ENCODE results near the gene SLC22A16.
"Not testable (repeated sequence)": the region's sequence is repeated elsewhere in the genome, so short reads cannot be mapped to it uniquely, and the experiment has no call there.

Gene SLC22A16

GRCh38 chr6:110490110-110490509 lies 13.7 kb upstream of the SLC22A16 start:
- DNase-seq (ENCODE audit: low spot score): no peak

GRCh38 chr6:110488606-110489190 lies 12.3 kb upstream of the SLC22A16 start:
- no peak for DNase-seq (ENCODE audit: low spot score)

- DNase-seq (ENCODE audit: low spot score): not testable (repeated sequence)
These were observed 11.6 kb upstream of the SLC22A16 start for GRCh38 chr6:110487968-110488381.

GRCh38 chr6:110486756-110487155 lies 10.3 kb upstream of the SLC22A16 start:
- DNase-seq (ENCODE audit: low spot score): no peak

GRCh38 chr6:110485491-110485890 lies 9.1 kb upstream of the SLC22A16 start:
- DNase-seq (ENCODE audit: low spot score): no peak

GRCh38 chr6:110484321-110484720 lies 7.9 kb upstream of the SLC22A16 start:
- no peak for DNase-seq (ENCODE audit: low spot score)

GRCh38 chr6:110482774-110483400 lies 6.5 kb upstream of the SLC22A16 start:
- no peak for DNase-seq (ENCODE audit: low spot score)

- DNase-seq (ENCODE audit: low spot score): no peak
These were observed 4.7 kb upstream of the SLC22A16 start for GRCh38 chr6:110481081-110481480.

- DNase-seq (ENCODE audit: low spot score): no peak
These were observed 1.3 kb downstream of the SLC22A16 start for GRCh38 chr6:110475066-110475653.

GRCh38 chr6:110474500-110474899 lies 1.9 kb downstream of the SLC22A16 start:
- no peak for DNase-seq (ENCODE audit: low spot score)

GRCh38 chr6:110472739-110473138 lies 3.7 kb downstream of the SLC22A16 start:
- no peak for DNase-seq (ENCODE audit: low spot score)

- no peak for DNase-seq (ENCODE audit: low spot score)
These were observed 4.6 kb downstream of the SLC22A16 start for GRCh38 chr6:110471726-110472365.

- DNase-seq (ENCODE audit: low spot score): no peak
These were observed 7.7 kb downstream of the SLC22A16 start for GRCh38 chr6:110468731-110469130.

- no peak for DNase-seq (ENCODE audit: low spot score)
These were observed 8.8 kb downstream of the SLC22A16 start for GRCh38 chr6:110467566-110468140.

- no peak for DNase-seq (ENCODE audit: low spot score)
These were observed 13.4 kb downstream of the SLC22A16 start for GRCh38 chr6:110462884-110463481.

GRCh38 chr6:110461376-110461775 lies 15.0 kb downstream of the SLC22A16 start:
- no peak for DNase-seq (ENCODE audit: low spot score)

- DNase-seq (ENCODE audit: low spot score): no peak
These were observed 17.3 kb downstream of the SLC22A16 start for GRCh38 chr6:110459137-110459536.

- no peak for DNase-seq (ENCODE audit: low spot score)
These were observed 17.9 kb downstream of the SLC22A16 start for GRCh38 chr6:110458476-110458875.

- peak; percentile 11 for DNase-seq (ENCODE audit: low spot score)
These were observed 18.7 kb downstream of the SLC22A16 start for GRCh38 chr6:110457567-110458175.

- DNase-seq (ENCODE audit: low spot score): no peak
These were observed 19.7 kb downstream of the SLC22A16 start for GRCh38 chr6:110456694-110457093.

- DNase-seq (ENCODE audit: low spot score): no peak
These were observed 26.9 kb downstream of the SLC22A16 start for GRCh38 chr6:110449541-110449895.
